Measurements from ENCODE around the gene ATP10A.

ATP10A gene

DNA sequence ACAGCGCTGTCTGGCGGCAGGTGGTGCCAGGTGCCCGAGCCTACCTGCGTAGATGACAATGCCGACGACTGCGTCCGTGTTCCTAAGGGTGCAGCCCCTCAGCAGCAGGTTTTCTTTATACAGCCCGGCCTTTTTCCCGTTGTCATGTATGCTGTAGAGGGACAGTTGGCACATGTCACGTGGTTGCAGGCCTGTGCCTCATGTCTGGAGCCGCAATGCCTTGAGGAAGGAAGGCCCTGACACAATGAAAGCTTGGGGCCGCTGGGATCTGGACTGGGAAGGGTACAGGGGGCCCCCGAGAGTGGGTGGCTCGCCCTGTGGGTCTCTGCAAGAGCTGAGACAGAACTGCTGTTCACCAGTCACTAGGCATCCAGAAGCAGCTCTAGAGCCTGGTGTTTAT lies 136.0 kb downstream of the ATP10A start:
- Histone ChIP-seq H3K9me2 (ENCODE audit: low read depth, low read length) (no peaks in the 10 kb centered on the region), H3K79me2 (ENCODE audit: insufficient read depth, low read length) (no peaks in the 10 kb centered on the region), H3F3A (ENCODE audit: insufficient read depth, low read length) (no peaks in the 10 kb centered on the region), H2AFZ (ENCODE audit: low read length) (no peak overlapping the region), H3K9ac (ENCODE audit: low read length) (no peak overlapping the region), H3K27ac (ENCODE audit: low read depth, low read length, poor library complexity, severe bottlenecking) (no peak overlapping the region), H3K27me3 (ENCODE audit: insufficient read depth, low read length) (no peaks in the 10 kb centered on the region), H3K4me2 (ENCODE audit: low read length) (no peak overlapping the region), H3K9me3 (ENCODE audit: low read length) (no peaks in the 10 kb centered on the region), H3K4me3 (ENCODE audit: low read depth, low read length, poor library complexity, severe bottlenecking) (no peak overlapping the region), H3K4me1 (ENCODE audit: insufficient read depth, low read length, severe bottlenecking) (no peaks in the 10 kb centered on the region), H3K36me3 (ENCODE audit: insufficient read depth, low read length) (no peaks in the 10 kb centered on the region), H4K20me1 (ENCODE audit: insufficient read depth, low read length) (no peaks in the 10 kb centered on the region)
- no peak for TF ChIP-seq EZH2 (IDR thresholded peaks at IDR 0.05; ENCODE audit: borderline replicate concordance, low read length)
- TF ChIP-seq, protein P1, sequence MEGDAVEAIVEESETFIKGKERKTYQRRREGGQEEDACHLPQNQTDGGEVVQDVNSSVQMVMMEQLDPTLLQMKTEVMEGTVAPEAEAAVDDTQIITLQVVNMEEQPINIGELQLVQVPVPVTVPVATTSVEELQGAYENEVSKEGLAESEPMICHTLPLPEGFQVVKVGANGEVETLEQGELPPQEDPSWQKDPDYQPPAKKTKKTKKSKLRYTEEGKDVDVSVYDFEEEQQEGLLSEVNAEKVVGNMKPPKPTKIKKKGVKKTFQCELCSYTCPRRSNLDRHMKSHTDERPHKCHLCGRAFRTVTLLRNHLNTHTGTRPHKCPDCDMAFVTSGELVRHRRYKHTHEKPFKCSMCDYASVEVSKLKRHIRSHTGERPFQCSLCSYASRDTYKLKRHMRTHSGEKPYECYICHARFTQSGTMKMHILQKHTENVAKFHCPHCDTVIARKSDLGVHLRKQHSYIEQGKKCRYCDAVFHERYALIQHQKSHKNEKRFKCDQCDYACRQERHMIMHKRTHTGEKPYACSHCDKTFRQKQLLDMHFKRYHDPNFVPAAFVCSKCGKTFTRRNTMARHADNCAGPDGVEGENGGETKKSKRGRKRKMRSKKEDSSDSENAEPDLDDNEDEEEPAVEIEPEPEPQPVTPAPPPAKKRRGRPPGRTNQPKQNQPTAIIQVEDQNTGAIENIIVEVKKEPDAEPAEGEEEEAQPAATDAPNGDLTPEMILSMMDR (IDR thresholded peaks at IDR 0.05; ENCODE audit: low read length): no peak

DNA sequence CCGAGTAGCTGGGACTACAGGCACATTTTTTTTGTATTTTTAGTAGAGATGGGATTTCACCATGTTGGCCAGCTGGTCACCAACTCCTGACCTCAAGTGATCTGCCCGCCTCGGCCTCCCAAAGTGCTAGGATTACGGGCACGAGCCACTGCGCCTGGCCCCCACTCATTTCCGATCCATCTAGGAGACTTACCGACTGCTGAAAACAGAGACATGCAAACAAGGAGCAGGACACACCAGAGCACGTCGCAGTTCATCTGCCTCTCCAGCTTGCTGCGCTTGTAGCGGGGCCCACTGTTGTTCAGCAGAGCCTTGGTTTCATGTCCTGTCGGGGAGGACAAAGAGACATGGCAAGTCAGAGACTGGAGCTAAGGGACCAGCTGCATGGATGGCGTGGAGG lies 137.4 kb downstream of the ATP10A start:
- no peaks in the 10 kb centered on the region for H3F3A ChIP-seq (ENCODE audit: insufficient read depth, low read length)
- H4K20me1 ChIP-seq (ENCODE audit: insufficient read depth, low read length): no peaks in the 10 kb centered on the region
- TF ChIP-seq, protein P1 (IDR thresholded peaks at IDR 0.05; ENCODE audit: low read length): no peak
- TF ChIP-seq EZH2 (IDR thresholded peaks at IDR 0.05; ENCODE audit: borderline replicate concordance, low read length): no peak
- H3K27ac ChIP-seq (ENCODE audit: low read depth, low read length, poor library complexity, severe bottlenecking): no peak overlapping the region
- H3K9me3 ChIP-seq (ENCODE audit: low read length): no peaks in the 10 kb centered on the region
- H3K4me3 ChIP-seq (ENCODE audit: low read depth, low read length, poor library complexity, severe bottlenecking): no peak overlapping the region
- H3K79me2 ChIP-seq (ENCODE audit: insufficient read depth, low read length): no peaks in the 10 kb centered on the region
- H3K9ac ChIP-seq (ENCODE audit: low read length): no peak overlapping the region
- no peaks in the 10 kb centered on the region for H3K36me3 ChIP-seq (ENCODE audit: insufficient read depth, low read length)
- no peaks in the 10 kb centered on the region for H3K27me3 ChIP-seq (ENCODE audit: insufficient read depth, low read length)
- H3K4me2 ChIP-seq (ENCODE audit: low read length): no peak overlapping the region
- H3K4me1 ChIP-seq (ENCODE audit: insufficient read depth, low read length, severe bottlenecking): no peaks in the 10 kb centered on the region
- no peak overlapping the region for H2AFZ ChIP-seq (ENCODE audit: low read length)
- no peaks in the 10 kb centered on the region for H3K9me2 ChIP-seq (ENCODE audit: low read depth, low read length)

DNA sequence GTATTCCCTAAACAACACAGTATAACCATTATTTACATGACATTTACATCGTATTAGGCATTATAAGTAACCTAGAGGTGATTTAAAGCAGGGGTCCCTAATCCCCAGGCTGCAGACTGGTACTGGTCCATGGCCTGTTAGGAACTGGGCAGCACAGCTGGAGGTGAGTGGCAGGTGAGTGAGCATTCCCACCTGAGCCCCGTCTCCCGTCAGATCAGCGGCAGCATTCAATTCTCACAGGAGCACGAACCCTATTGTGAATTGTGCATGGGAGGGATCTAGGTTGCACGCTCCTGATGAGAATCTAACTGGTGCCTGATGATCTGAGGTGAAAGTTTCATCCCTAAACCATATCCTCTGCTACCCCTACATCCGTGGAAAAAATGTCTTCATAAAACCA lies 138.2 kb downstream of the ATP10A start:
- no peaks in the 10 kb centered on the region for H3K9me2 ChIP-seq (ENCODE audit: low read depth, low read length)
- no peak overlapping the region for H3K4me3 ChIP-seq (ENCODE audit: low read depth, low read length, poor library complexity, severe bottlenecking)
- no peaks in the 10 kb centered on the region for H3K36me3 ChIP-seq (ENCODE audit: insufficient read depth, low read length)
- no peaks in the 10 kb centered on the region for H4K20me1 ChIP-seq (ENCODE audit: insufficient read depth, low read length)
- TF ChIP-seq EZH2 (IDR thresholded peaks at IDR 0.05; ENCODE audit: borderline replicate concordance, low read length): no peak
- TF ChIP-seq, protein P1 (IDR thresholded peaks at IDR 0.05; ENCODE audit: low read length): no peak
- H3K9me3 ChIP-seq (ENCODE audit: low read length): no peaks in the 10 kb centered on the region
- no peaks in the 10 kb centered on the region for H3K27me3 ChIP-seq (ENCODE audit: insufficient read depth, low read length)
- no peak overlapping the region for H2AFZ ChIP-seq (ENCODE audit: low read length)
- no peaks in the 10 kb centered on the region for H3F3A ChIP-seq (ENCODE audit: insufficient read depth, low read length)
- no peak overlapping the region for H3K9ac ChIP-seq (ENCODE audit: low read length)
- no peaks in the 10 kb centered on the region for H3K79me2 ChIP-seq (ENCODE audit: insufficient read depth, low read length)
- no peaks in the 10 kb centered on the region for H3K4me1 ChIP-seq (ENCODE audit: insufficient read depth, low read length, severe bottlenecking)
- no peak overlapping the region for H3K27ac ChIP-seq (ENCODE audit: low read depth, low read length, poor library complexity, severe bottlenecking)
- H3K4me2 ChIP-seq (ENCODE audit: low read length): no peak overlapping the region
